NCI-H1105 (cell line): ENCODE data around the gene ISG15.

Source experiments
- DNase-seq: peaks from one replicate; lab custom pipeline; 2025; lab: John Stamatoyannopoulos, UW

Gene ISG15

DNA sequence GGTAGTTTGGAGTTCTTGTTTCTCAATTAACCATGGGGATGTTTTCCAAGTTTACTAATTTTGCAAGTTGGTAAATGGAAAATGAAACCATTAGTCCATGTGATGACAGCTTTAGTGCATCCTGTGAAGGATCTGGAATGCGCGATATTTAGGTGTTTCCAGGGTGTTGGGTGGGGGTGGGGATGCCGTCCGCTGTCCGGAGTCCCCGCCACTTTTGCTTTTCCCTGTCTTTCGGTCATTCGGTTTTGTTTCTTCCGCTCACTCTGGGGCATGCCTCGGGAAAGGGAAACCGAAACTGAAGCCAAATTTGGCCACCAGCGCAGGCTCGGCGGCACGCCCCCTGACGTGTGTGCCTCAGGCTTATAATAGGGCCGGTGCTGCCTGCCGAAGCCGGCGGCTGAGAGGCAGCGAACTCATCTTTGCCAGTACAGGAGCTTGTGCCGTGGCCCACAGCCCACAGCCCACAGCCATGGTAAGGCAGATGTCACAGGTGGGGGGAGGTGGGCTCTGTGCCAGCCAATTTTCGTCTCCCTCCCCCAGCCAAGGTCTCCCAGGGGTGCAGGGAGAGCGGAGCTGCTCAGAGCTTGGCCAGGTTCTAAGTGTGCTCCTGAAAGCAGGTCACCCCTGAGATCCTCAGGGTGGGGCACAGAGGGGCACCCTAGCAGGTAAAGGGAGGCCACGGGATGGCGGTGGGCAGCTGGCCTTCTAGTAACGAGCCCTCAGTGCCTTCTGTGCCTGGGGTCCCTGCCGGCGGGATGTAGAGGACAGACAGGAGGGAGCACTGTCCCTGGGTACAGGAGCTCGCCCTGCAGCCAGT lies at the start of gene ISG15:
TSS of gene ISG15 (plus strand) at position 393 of the 817 bp plus-strand sequence. CDS start at position 470, 77 bp downstream.
- DNase-seq = peak; percentile 52

DNA sequence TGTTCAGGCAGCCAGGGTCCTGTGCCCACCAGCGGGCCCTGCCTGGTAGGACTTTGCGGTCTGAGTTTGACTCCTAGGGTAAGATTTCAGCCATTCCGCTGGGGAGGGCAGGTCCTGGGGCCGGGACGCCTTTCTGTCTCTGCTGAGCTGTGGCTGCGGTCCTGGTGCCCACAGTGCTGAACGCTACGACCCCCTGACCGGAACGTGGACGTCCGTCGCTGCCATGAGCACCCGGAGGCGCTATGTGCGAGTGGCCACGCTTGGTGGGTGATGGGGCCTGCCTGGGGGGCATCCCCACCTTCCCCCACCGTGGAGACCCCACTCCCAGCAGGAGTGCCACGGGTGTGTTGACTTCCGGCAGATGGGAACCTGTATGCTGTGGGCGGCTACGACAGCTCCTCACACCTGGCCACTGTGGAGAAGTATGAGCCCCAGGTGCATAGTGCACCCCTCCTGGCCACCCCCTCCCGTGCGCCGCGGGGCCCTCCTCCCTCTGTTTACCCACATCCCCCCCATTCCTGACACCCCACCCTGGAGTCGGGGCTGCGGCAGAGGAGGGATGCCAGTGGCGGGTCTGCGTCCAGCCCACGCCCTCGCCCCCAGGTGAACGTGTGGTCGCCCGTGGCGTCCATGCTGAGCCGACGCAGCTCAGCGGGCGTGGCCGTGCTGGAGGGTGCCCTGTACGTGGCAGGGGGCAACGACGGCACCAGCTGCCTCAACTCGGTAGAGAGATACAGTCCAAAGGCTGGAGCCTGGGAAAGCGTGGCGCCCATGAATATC lies 49.4 kb upstream of the ISG15 start:
- no peak for DNase-seq

GRCh38 chr1:964691-965525 lies 48.4 kb upstream of the ISG15 start:
- no peak for DNase-seq

DNA sequence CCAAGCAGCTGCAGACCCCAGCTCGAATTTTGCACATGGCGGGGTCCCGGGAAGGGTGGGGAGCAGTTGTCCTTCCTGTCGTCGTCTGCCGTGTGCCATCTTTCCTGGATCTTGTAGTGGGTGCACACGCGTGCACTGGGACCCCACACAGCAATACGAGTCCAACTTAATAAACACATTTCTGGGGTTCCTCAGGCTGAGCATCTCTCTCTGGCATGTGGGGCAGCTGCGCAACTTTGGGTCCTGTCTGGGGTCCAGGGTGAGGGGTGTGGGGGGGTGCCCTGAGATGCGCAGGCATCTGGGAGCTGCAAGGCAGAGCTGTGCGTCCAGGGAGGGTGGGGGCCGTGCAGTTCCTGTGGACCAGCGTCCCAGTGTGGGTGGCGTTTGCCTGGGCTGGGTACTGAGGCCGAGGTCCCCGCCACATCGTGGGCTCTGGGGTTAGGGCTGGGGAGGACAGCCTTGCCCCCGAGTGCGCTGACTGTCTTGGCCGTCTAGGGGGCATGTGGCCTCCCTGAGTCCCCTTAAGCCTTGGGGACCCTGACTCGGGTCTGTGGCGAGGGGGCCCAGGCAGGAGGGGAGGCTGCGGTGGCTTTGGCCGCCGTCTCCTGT lies 47.7 kb upstream of the ISG15 start:
- no peak for DNase-seq

DNA sequence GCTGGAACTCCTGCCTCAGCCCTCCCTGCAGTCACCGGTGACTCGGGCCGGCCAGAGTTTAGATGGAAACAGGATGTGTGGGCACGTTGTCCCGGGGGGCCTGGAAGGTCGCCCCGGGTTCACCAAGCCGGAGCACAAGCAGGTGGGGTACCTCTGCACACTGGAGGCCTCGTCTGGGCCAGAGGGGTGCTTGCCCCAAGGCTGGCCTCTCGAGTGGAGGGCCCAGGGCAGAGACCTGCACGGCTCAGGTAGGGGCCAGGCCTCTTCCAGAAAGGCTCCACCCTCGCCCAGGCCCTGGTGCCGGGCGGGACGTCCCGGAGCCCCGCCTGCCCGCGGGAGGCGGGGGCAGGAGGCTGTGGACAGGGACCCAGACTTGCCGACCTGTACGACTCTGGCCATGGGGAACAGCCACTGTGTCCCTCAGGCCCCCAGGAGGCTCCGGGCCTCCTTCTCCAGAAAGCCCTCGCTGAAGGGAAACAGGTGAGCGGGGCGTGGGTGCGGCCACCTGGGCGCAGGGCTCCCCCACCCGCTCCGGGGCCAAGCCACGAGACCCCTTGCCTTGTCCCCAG lies 47.1 kb upstream of the ISG15 start, which contains the start of gene PLEKHN1:
TSS of gene PLEKHN1 (plus strand) at position 348 of the 569 bp plus-strand sequence. CDS start at position 398, 50 bp downstream.
- no peak for DNase-seq

- DNase-seq = no peak
Observed at GRCh38 chr1:966704-967300, 46.5 kb upstream of the ISG15 start.

DNA sequence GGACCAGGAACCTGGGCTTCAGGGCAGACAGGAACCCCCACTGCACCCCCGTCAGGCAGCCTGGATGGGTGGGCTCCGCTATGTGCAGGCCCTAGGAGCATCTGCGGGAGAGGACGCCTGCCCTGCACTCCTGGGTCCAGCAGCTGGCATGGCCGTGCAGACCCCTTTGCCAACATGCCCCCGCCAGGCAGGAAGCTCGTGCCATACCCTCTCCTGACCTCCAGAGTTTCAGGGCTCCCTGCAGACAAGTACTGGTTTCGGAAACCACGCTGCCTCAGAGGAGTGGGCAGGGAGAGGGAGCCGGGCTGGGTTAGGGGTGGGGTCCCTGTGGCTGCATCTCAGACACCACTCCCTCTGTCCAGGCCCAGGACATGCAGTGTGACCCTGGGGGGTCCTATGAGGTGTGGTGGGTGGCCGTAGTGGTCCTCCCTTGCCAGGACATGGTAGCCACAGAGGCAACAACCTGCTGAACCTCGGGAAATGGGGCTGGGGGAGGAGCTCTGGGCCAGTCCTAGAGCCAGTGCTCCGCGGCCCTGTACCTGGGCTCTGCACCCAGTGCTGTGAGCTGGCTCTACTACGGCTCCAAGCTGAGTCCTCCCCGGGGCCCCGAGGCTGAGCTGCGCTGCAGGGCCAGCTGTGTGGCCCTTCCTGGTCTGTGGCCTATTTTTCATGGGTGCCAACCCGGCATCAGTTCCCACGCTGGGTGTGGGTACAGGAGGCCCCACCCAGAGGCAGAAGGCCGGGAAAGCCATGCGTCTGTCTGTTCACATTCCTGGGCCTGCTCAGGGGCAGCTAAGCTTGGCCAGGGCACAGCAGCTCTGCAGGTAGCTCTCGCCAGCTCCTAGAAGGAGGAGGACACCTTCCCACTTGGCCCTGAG lies 45.6 kb upstream of the ISG15 start:
- no peak for DNase-seq

- no peak for DNase-seq
Observed at GRCh38 chr1:969260-969855, 43.9 kb upstream of the ISG15 start.

DNA sequence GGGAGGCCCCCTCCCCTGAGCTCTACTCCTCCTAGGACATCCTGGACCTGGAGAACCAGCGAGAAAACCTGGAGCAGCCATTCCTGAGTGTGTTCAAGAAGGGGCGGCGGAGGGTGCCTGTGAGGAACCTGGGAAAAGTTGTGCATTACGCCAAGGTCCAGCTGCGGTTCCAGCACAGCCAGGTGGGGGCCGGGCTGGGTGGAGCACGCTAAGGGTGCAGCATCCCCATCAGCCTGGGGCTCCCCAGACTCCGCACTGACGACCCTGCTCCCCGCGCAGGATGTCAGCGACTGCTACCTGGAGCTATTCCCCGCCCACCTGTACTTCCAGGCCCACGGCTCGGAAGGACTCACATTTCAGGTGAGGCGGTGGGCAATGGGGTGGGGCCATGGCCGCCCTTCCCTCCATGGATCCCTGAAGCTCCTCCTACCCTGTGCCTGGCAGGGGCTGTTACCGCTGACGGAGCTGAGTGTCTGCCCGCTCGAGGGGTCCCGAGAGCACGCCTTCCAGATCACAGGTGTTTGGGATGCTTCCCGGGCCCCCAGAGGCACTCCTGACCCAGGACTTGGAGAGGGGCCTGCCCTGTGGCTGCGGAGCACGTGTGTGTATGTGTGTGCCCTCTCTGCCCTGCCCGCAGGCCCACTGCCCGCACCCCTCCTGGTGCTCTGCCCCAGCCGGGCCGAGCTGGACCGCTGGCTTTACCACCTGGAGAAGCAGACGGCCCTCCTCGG lies 42.9 kb upstream of the ISG15 start:
- DNase-seq = no peak

GRCh38 chr1:970973-971730 lies 42.1 kb upstream of the ISG15 start:
- DNase-seq = no peak

GRCh38 chr1:971751-972506 lies 41.4 kb upstream of the ISG15 start:
- DNase-seq = no peak

DNA sequence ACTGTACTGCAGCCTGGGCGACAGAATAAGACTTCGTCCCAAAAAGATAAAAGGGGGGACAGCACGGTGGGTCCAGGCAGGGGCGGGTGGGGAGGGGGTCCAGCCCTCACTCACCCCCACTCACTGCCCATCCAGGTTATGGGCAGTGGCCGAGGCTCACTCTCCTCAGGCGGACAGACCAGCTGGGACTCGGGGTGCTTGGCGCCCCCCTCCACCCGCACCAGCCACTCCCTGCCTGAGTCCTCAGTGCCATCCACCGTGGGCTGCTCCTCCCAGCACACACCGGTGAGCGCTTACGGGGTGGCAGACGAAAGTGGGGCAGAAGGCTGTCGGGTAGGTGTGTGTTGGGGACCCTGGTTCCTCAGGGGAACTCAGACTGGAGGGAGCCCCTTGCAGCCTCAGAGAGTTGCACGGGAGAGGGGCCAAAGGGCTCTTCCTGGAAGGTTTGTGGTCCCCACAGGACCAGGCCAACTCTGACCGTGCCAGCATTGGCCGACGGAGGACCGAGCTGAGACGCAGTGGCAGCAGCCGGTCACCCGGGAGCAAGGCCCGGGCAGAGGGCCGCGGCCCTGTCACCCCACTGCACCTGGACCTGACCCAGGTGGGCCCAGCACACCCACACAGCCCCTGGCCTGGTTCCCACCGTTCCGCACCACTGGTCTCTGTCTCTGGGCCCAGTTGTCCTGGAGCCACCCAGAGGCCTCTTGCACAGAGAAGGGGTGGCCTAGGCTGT lies 40.4 kb upstream of the ISG15 start:
- DNase-seq = no peak

DNA sequence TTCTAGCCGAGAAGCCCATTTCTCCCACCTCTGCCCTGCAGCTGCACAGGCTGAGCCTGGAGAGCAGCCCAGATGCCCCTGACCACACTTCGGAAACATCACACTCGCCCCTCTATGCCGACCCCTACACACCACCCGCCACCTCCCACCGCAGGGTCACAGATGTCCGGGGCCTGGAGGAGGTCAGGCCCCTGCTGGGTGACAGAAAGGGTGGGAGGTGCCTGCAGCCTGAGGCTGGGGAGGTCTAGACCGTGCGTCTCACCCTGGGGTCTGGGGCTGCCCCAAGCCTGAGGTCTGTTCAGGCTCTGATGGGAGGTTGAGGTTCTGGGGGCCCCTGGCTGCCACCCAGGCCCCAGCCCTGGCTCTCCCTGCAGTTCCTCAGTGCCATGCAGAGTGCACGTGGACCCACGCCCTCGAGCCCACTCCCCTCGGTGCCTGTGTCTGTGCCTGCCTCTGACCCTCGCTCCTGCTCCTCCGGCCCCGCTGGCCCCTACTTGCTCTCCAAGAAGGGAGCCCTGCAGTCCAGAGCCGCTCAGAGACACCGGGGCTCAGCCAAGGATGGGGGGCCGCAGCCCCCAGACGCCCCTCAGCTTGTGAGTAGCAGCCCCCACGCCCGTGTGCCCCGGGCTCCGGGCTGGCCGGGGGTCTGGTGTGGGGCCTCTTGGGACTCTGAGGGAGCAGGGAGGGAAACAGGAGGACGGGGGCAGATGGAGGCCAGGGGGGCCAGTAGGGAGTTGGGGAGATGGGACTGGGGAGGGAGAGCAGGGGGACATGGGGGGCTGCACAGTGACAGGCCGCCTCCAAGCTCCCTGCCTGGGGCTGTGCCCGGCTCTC lies 39.6 kb upstream of the ISG15 start:
- no peak for DNase-seq

DNA sequence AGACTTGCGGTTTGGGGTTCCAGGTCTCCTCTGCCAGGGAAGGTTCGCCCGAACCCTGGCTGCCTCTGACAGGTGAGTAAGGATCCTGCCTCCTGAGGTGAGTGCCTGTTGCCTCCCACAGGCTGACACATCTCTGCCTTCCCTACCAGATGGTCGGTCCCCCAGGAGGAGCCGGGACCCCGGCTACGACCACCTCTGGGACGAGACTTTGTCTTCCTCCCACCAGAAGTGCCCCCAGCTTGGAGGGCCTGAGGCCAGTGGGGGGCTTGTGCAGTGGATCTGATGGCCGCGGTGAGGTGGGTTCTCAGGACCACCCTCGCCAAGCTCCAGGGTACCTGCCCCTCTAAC lies 39.0 kb upstream of the ISG15 start:
- DNase-seq = no peak

- no peak for DNase-seq
Observed at GRCh38 chr1:974687-975328, 38.5 kb upstream of the ISG15 start.
